T1000 (cell line): Measurements from ENCODE around the gene IFNK.
"Not testable (repeated sequence)": the region's sequence is repeated elsewhere in the genome, so short reads cannot be mapped to it uniquely, and the experiment has no call there.

Experiments used
- DNase-seq: peaks from one replicate; lab custom pipeline; 2025; ENCODE audit warnings: mixed read lengths; lab: John Stamatoyannopoulos, UW

The IFNK gene

GRCh38 chr9:27524236-27524635 lies at the start of gene IFNK:
IFNK (plus strand) TSS chr9:27524290; CDS start chr9:27524337, 47 bp downstream.
- DNase-seq: no peak

DNA sequence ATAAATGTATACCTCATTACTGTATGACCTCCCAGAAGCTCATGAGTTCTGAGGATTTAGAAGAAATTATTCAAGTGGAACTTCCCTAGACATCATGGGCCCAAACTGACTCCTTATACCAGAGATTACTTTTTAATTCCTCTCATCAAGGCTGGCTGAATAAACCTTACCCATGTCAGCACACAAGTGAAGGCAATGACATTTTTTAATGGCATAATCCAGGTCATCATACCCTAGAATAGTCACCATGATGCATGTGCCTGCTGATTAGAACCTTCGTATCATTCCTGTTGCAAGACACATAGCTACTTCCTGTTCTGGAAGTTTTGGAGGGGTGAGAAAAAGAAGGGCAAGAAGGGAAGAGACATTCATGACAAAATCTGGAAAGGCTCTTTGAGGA lies 49.8 kb upstream of the IFNK start:
- DNase-seq: no peak

DNA sequence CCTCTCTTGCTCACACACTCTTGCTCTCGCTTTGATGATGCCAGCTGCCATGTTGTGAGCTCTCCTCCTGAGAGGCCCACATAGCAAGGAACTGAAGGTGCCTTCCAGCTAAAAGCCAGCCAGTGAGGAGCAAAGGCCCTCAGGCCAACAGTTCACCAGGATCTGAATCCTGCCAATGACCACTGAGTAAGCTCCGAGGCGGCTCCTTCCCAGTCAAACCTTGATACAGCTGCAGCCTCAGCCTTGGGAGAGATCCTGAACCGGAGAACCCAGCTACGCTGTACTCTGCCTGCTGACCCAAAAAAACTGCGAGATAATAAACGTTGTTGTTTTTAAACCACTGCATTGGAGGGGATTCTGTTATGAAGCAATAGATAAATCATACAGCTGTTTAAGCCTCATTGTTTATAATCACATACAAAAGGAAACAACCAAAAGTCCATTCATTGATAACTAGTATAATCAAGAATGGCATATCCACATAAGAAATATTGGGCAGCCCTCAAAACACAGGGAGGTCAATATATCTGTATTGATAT lies 49.0 kb upstream of the IFNK start:
- DNase-seq: no peak

DNA sequence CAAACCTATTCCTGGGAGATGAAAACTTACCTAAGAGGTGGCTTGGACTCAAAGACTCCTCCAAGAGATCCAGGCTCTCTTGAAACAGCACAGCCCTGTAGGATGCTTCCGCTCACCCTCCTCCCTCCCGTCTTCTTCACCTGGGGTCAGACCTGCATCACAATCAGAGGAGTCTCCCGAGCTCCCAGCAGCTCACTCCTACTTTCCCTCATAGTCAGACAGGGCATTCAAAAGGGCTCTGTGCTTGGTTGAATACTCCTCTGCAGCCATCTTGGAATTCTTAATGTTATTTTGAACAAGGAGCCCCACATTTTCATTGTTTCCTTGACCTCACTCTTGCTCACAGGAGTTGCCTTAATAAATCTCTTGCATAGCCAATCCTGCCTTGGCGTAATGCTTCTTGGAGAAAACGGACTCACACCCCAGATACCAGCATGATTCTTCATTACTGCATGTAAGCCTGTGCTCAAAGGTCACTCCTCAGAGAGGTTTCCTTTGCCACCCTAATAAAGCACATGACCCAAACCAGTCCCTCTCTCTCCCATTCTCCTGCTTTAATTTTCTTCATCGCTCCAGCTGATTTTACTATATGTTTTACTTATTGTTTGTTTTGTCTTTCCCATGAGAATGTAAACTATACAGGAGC lies 47.1 kb upstream of the IFNK start:
- no peak for DNase-seq

GRCh38 chr9:27478322-27478721 lies 45.8 kb upstream of the IFNK start:
- no peak for DNase-seq

- DNase-seq: no peak
Measured at GRCh38 chr9:27482709-27483108, 41.4 kb upstream of the IFNK start.

DNA sequence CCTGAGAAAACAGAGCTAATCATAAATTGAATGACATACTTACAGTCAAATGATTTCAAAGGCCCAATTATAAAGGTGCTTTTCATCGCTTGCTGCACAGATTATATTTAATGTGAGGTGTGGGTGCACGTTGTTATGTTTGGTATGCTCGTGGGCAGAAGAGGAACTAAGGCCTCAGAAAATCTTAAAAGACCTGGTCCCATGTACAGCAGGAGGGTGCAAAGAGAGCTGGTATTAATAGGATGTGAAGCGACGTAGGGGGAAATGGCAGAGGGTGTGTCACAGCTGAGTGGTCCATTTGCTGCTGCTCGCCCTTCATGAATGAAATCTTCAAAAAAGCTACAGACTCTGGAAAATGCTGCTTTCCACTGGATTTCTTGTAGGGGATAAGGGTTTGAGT lies 40.5 kb upstream of the IFNK start:
- DNase-seq: no peak

GRCh38 chr9:27485158-27485557 lies 38.9 kb upstream of the IFNK start:
- no peak for DNase-seq

GRCh38 chr9:27487128-27487640 lies 36.9 kb upstream of the IFNK start:
- no peak for DNase-seq

DNA sequence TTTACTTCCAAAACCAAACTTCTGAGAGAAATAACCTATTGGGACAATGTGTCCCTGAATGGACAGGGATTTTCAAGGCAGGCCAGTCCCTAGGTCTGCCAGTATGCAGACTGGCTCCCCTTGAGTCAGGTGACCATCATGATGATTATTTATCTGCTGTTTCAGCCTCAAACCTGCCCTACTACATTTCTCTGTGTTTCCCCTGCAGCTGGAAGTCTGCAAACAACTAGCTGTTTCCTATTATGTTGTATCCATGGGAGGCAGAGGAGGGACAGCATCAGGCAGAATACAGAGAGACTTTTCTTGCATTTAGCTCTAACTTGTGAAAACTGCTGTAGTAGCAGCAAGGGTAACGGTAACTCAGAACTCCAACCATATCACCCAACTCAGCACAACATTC lies 36.2 kb upstream of the IFNK start:
- no peak for DNase-seq

GRCh38 chr9:27489087-27489876 lies 34.8 kb upstream of the IFNK start:
- no peak for DNase-seq

DNA sequence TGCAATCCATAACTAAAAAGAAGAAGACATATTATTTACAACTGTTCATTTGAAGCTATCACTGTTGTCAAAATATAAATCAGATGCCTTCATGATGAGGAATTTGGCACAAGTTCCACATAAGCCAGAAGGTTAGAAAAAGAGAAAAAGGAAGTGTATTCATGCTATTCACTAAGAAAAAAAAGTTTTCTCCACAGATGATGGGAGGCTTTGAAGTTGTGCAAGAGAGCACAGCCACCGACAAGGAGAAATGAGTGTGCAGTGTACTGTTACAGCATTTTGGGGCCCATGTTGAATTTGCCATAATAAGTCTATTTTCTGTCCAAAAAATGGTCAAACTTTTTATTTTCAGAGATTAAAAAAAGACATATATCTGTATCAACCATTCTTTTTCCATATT lies 32.9 kb upstream of the IFNK start:
- DNase-seq: no peak

DNA sequence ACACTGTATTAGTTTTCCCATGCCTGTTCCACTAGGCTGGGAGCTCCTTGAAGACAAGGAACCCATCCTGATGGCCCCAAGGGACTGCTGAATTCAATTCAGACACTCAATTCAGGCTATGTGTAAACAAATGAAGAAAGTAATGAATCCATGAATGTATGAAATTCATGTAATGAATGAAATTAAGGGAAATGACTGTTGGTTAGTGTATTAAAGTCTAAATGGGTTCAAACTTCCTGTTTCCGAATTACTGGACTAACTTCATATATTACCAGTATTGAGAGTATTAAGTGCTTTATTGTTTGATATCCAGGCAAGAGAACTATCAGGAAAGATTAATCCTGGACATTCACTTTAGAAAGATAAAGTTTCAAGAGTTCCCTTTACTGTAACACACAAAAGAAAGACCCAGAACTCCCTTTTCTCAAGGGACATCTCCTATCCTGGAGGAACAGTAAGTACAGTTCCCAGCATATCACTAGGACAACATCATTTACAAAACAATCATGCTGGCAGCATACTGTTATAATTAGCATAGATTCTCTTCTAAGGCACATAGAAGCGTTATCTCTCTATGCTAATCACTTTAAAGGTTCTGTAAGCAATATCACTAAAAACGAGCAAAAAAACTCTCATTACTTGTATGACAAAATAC lies 28.5 kb upstream of the IFNK start:
- no peak for DNase-seq

GRCh38 chr9:27496135-27496504 lies 28.0 kb upstream of the IFNK start:
- DNase-seq: no peak

DNA sequence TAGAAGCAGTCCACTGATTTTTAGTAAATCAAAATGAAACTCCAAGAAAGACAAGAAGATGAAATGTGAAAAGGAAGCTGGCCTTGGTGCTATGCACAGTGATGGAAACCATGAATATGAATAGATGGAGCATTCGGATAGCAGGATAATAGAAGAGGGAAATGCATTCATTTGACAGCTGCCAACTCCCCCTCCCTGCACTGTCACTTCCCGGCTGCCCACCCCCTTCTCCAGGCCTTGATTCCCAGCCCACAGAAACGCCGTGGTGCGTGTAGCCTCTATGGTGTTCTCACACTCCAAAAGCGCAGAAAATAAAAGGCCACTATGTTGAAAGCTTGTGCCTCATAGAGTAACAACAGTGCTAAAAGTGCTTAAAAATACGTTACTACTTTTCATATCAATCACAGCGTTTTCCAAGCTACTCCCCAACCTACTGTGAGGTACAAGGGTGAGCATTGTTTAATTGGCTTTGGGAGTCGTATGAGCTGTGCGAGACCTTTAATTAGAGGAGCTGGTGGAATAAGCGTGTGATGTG lies 26.1 kb upstream of the IFNK start:
- no peak for DNase-seq

DNA sequence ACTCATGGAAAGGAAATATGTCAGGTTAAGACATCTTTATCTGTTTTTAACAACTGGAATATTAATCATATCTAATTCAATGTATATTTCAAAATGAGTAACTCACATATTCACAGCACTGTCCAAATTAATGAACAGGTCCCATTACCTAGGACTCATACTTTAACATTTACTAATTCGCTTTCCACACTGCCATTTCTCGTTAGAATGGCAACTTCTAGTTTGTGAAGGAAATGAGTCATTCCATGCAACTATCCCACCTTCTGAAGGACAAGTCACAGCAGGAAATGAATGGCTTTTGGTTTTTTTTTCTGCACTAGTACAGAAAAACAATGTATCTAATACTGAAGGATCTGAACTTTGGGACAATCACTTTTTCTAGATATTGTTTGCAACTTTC lies 24.6 kb upstream of the IFNK start:
- no peak for DNase-seq

DNA sequence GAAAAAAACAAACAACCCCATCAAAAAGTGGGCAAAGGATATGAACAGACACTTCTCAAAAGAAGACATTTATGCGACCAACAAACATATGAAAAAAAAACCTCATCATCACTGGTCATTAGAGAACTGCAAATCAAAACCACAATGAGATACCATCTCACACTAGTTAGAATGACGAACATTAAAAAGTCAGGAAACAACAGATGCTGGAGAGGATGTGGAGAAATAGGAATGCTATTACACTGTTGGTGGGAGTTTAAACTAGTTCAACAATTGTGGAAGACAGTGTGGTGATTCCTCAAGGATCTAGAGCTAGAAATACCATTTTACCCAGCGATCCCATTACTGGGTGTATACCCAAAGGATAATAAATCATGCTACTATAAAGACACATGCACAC lies 23.2 kb upstream of the IFNK start:
- not testable (repeated sequence) for DNase-seq

DNA sequence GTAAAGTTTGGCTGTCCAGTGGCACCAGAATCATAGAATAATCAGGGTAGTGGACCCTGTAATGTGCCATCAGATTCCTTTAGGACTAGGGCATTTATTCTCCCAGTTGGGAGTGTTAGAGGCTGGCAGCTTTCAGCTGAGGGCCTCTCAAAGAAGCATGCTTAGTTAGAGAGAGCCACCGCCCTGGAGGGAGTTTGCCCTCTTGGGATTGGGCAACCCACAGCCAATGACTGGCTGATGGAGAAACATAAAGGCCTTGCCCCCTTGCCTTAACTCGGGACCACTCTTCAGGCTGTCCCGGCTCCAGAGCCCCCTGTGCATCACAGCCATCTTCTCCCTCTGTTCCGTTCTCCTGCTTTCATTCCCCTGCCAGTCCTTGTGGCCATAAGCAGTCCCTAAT lies 20.5 kb upstream of the IFNK start:
- no peak for DNase-seq

GRCh38 chr9:27504259-27504658 lies 19.8 kb upstream of the IFNK start:
- no peak for DNase-seq

DNA sequence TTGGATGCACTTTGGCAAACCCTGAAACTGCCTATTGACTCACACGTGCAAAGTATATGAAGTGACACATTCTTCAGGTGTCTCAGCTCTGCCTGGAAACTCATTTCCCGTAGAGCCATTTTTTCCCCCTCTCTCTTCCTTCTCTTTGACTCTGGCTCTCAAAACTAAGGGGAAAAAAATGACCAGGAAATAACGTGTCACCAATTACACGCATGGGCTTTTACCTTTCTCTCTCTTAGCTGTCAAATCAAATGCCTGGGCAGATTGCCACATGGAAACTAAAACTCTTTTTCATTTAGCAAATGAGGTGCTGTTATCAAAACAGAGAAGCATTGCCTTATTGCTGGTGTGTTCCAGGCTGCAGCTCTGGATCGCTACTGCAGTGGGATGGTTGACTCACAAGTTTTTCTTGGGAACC lies 18.3 kb upstream of the IFNK start:
- no peak for DNase-seq

- no peak for DNase-seq
Measured at GRCh38 chr9:27506981-27507380, 17.1 kb upstream of the IFNK start.

DNA sequence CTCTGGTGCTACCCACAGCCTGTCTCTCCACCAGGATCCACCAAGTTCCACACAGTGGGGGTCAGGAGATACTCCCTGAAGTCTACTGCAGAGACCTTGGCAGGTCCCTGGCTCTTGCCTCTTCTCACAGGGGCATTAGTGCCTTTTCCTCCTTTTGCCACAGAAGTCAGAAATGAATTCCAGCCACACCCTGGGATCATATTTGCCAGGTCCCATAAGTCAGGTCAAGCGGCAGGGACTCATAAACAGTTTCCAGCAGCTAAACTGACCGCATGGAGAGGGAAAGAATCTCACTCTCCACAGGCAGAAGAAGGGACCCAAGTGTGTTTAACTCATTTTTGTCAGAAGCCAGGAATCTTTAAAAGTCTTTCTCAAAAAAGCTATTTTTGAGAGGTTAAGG lies 13.3 kb upstream of the IFNK start:
- DNase-seq: no peak

DNA sequence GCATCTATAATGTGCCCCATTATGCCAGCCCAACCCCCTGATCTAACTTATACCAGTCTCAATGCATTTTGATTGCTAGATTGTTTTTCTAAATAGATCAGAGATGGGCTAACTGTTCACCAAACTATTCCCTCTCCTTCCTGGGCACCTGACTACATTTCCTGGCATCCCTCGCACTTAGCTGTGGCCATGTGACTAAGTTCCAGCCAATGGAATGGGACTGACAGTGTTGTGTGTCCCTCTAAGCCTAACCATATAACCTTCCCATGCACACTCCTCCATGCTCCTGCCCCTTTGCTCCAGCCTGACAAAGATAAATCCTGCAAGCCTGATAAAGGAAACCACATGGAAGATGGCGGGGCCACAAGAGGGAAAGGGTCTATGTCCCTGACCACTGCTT lies 12.3 kb upstream of the IFNK start:
- DNase-seq: no peak
